ENCODE measurements around the gene PPP1R18. TPM values are rescaled to one million over a fixed set of nuclear protein-coding genes. Genes with fewer than 3 reads are reported as not detected.
A peak's percentile ranks its signal among the peaks of the same experiment; 100 is the strongest.

Gene PPP1R18
- polyA plus RNA-seq, 3 donors, result 58.5 to 226 (median 78.9) TPM

- no peak overlapping the region for H2AFZ ChIP-seq (ENCODE audit: insufficient read depth, low read depth, low read length, poor library complexity, severe bottlenecking)
- Mint-ChIP-seq H3K27ac (peak overlapping the region; percentile 97 to 100 (median 99)), H3K9me3 (peaks cover 0 to 1% (median 0%) of the 10 kb centered on the region in 7 donors), H3K4me3 (peak overlapping the region; percentile 94 to 99), H3K36me3 (peaks cover 44 to 60% of the 10 kb centered on the region in 2 donors), H3K4me1 (peaks cover 60% of the 10 kb centered on the region), H3K27me3 (ENCODE audit: low read depth in 3 of 3) (peaks cover 0 to 5% (median 0%) of the 10 kb centered on the region in 3 donors)
- H3K9ac ChIP-seq (ENCODE audit: insufficient read depth, low read length, poor library complexity, severe bottlenecking), result peak overlapping the region; percentile 99
- H3K4me3 ChIP-seq (replicated peaks in 1 of 3; ENCODE audit: low read depth in 2 of 3, low read length in 3 of 3), result peak overlapping the region; percentile 96 to 100 (median 96)
- H3K27ac ChIP-seq (ENCODE audit: low read depth in 1 of 2, low read length in 2 of 2), result peak overlapping the region; percentile 99
- no peaks in the 10 kb centered on the region for H3K9me3 ChIP-seq (replicated peaks in 1 of 2; ENCODE audit: control insufficient read depth in 1 of 2, insufficient read depth in 1 of 2, low read length in 2 of 2)
- H3K4me1 ChIP-seq (ENCODE audit: control insufficient read depth in 1 of 2, insufficient read depth in 2 of 2, low read length in 2 of 2), result peaks cover 57 to 72% of the 10 kb centered on the region in 2 donors
- WGBS (ENCODE audit: insufficient coverage), result no CpG with 5 or more reads among the region's 2 CpGs
- peaks cover 70% of the 10 kb centered on the region for H4K20me1 ChIP-seq (ENCODE audit: insufficient read depth, low read length)
- peaks cover 12 to 13% of the 10 kb centered on the region in 2 donors for H3K36me3 ChIP-seq (replicated peaks in 1 of 2; ENCODE audit: control insufficient read depth in 1 of 2, insufficient read depth in 2 of 2, low read length in 2 of 2)
- TF ChIP-seq, protein P1, sequence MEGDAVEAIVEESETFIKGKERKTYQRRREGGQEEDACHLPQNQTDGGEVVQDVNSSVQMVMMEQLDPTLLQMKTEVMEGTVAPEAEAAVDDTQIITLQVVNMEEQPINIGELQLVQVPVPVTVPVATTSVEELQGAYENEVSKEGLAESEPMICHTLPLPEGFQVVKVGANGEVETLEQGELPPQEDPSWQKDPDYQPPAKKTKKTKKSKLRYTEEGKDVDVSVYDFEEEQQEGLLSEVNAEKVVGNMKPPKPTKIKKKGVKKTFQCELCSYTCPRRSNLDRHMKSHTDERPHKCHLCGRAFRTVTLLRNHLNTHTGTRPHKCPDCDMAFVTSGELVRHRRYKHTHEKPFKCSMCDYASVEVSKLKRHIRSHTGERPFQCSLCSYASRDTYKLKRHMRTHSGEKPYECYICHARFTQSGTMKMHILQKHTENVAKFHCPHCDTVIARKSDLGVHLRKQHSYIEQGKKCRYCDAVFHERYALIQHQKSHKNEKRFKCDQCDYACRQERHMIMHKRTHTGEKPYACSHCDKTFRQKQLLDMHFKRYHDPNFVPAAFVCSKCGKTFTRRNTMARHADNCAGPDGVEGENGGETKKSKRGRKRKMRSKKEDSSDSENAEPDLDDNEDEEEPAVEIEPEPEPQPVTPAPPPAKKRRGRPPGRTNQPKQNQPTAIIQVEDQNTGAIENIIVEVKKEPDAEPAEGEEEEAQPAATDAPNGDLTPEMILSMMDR (IDR thresholded peaks at IDR 0.05), result no peak
- peaks cover 99% of the 10 kb centered on the region for H3K79me2 ChIP-seq (ENCODE audit: insufficient read depth, low read length)
- DNase-seq, result no peak
- H3K4me2 ChIP-seq (replicated peaks; ENCODE audit: extremely low read depth, low read length, poor library complexity, severe bottlenecking), result peak overlapping the region; percentile 100
- intact Hi-C loops (cut with micrococcal nuclease), result loop anchor here in 1 of 2 donors (5.0 kb wide), 1 partner anchor 67 kb away; the partner anchor contains the start of genes MRPS18B and PPP1R10
- H3K27me3 ChIP-seq (ENCODE audit: control insufficient read depth in 2 of 2, insufficient read depth in 2 of 2, low read length in 2 of 2), result no peaks in the 10 kb centered on the region
Measured at GRCh38 chr6:30683980-30684338, 2.5 kb downstream of the PPP1R18 start.

- H3K9me3 Mint-ChIP-seq, result peaks cover 0 to 1% (median 0%) of the 10 kb centered on the region in 7 donors
- intact Hi-C loops (cut with micrococcal nuclease), result loop anchor here in 1 of 2 donors (5.0 kb wide), 1 partner anchor 66 kb away; the partner anchor contains the start of genes MRPS18B and PPP1R10
- peak overlapping the region; percentile 99 for H3K27ac ChIP-seq (ENCODE audit: low read depth in 1 of 2, low read length in 2 of 2)
- TF ChIP-seq, protein P1 (IDR thresholded peaks at IDR 0.05), result no peak
- peaks cover 76% of the 10 kb centered on the region for H4K20me1 ChIP-seq (ENCODE audit: insufficient read depth, low read length)
- peak in 2 of 3 donors; percentile 47 to 85 for DNase-seq
- H3K27ac Mint-ChIP-seq, result peak overlapping the region; percentile 97 to 100 (median 99)
- H3K27me3 ChIP-seq (ENCODE audit: control insufficient read depth in 2 of 2, insufficient read depth in 2 of 2, low read length in 2 of 2), result no peaks in the 10 kb centered on the region
- H3K27me3 Mint-ChIP-seq (ENCODE audit: low read depth in 3 of 3), result peaks cover 0 to 5% (median 0%) of the 10 kb centered on the region in 3 donors
- peaks cover 55 to 72% of the 10 kb centered on the region in 2 donors for H3K4me1 ChIP-seq (ENCODE audit: control insufficient read depth in 1 of 2, insufficient read depth in 2 of 2, low read length in 2 of 2)
- peak overlapping the region; percentile 94 to 99 for H3K4me3 Mint-ChIP-seq
- H3K4me3 ChIP-seq (replicated peaks in 1 of 3; ENCODE audit: low read depth in 2 of 3, low read length in 3 of 3), result peak overlapping the region; percentile 96 to 100 (median 96)
- peaks cover 99% of the 10 kb centered on the region for H3K79me2 ChIP-seq (ENCODE audit: insufficient read depth, low read length)
- no peaks in the 10 kb centered on the region for H3K9me3 ChIP-seq (replicated peaks in 1 of 2; ENCODE audit: control insufficient read depth in 1 of 2, insufficient read depth in 1 of 2, low read length in 2 of 2)
- peaks cover 57% of the 10 kb centered on the region for H3K4me1 Mint-ChIP-seq
- peaks cover 47 to 64% of the 10 kb centered on the region in 2 donors for H3K36me3 Mint-ChIP-seq
- peak overlapping the region; percentile 99 for H3K9ac ChIP-seq (ENCODE audit: insufficient read depth, low read length, poor library complexity, severe bottlenecking)
- WGBS (ENCODE audit: insufficient coverage), result 0% methylated on average over 6 of the region's 7 CpGs
- H3K36me3 ChIP-seq (replicated peaks in 1 of 2; ENCODE audit: control insufficient read depth in 1 of 2, insufficient read depth in 2 of 2, low read length in 2 of 2), result peaks cover 18% of the 10 kb centered on the region in 2 donors
- H2AFZ ChIP-seq (ENCODE audit: insufficient read depth, low read depth, low read length, poor library complexity, severe bottlenecking), result no peak overlapping the region
- H3K4me2 ChIP-seq (replicated peaks; ENCODE audit: extremely low read depth, low read length, poor library complexity, severe bottlenecking), result peak overlapping the region; percentile 100
Measured at GRCh38 chr6:30683183-30683979, 3.1 kb downstream of the PPP1R18 start.
